Neural cell (in vitro differentiated cells): ENCODE results near the gene ZNF565. TPM values are rescaled to one million over a fixed set of nuclear protein-coding genes. Genes with fewer than 3 reads are reported as not detected.

ENCODE experiments used
- H2AFZ ChIP-seq: fragments of 200-600, 300-800 bp; sonication (generic), shearing (Covaris generic); 2 replicates; pipeline ENCODE4 v1.6.0; 2014; ENCODE audit warnings: low read depth, mild to moderate bottlenecking, antibody characterized with exemption, low read length, moderate library complexity
- H3F3A ChIP-seq: fragments of 200-600 bp; shearing (Covaris generic); 2 replicates; pipeline ENCODE4 v1.6.1; 2016; ENCODE audit warnings: mild to moderate bottlenecking, moderate library complexity, mixed read lengths, antibody characterized with exemption, low read length; ENCODE audit not compliant: insufficient read depth, poor library complexity, severe bottlenecking
- H3K27ac ChIP-seq: fragments of 200-600, 300-800 bp; sonication (generic), shearing (Covaris generic); 2 replicates; pipeline ENCODE4 v1.5.1; 2014; ENCODE audit warnings: mild to moderate bottlenecking, low read length, moderate library complexity
- H3K27me3 ChIP-seq: fragments of 300-800, 200-600 bp; sonication (generic), shearing (Covaris generic); 2 replicates; pipeline ENCODE4 v1.6.0; 2014; ENCODE audit warnings: mild to moderate bottlenecking, low read depth, low read length, moderate library complexity; ENCODE audit not compliant: insufficient read depth
- H3K36me3 ChIP-seq: fragments of 300-800, 200-600 bp; sonication (generic), shearing (Covaris generic); 2 replicates; pipeline ENCODE4 v1.5.1; 2014; ENCODE audit warnings: mild to moderate bottlenecking, antibody characterized with exemption, low read length, moderate library complexity; ENCODE audit not compliant: insufficient read depth
- H3K4me2 ChIP-seq: fragments of 300-800, 200-600 bp; sonication (generic), shearing (Covaris generic); 2 replicates; pipeline ENCODE4 v1.6.0; 2014; ENCODE audit warnings: mild to moderate bottlenecking, low read length
- H3K4me3 ChIP-seq: fragments of 300-800, 200-600 bp; sonication (generic), shearing (Covaris generic); 2 replicates; pipeline ENCODE4 v1.5.1; 2014; ENCODE audit warnings: mild to moderate bottlenecking, low read length, moderate library complexity
- H3K79me2 ChIP-seq: fragments of 200-600 bp; shearing (Covaris generic); replicated peaks from 2 replicates; pipeline ENCODE4 v1.6.0; 2014; ENCODE audit warnings: mild to moderate bottlenecking, low read length, moderate library complexity; ENCODE audit not compliant: insufficient read depth
- H3K9ac ChIP-seq: fragments of 300-800, 200-600 bp; sonication (generic), shearing (Covaris generic); 2 replicates; pipeline ENCODE4 v1.6.1; 2016; ENCODE audit warnings: mild to moderate bottlenecking, low read length, mixed read lengths
- H3K9me2 ChIP-seq: fragments of 200-600 bp; shearing (Covaris generic); 2 replicates; pipeline ENCODE4 v1.6.1; 2016; ENCODE audit warnings: mild to moderate bottlenecking, low read length, mixed read lengths; ENCODE audit not compliant: insufficient read depth
- H3K9me3 ChIP-seq: fragments of 200-600, 300-800 bp; sonication (generic), shearing (Covaris generic); 2 replicates; pipeline ENCODE4 v1.6.1; 2016; ENCODE audit warnings: mild to moderate bottlenecking, mixed run types, low read length, moderate library complexity, mixed read lengths
- H4K20me1 ChIP-seq: fragments of 200-600 bp; shearing (Covaris generic); 2 replicates; pipeline ENCODE4 v1.6.1; 2016; ENCODE audit warnings: mild to moderate bottlenecking, mixed run types; ENCODE audit not compliant: insufficient read depth
- CTCF ChIP-seq: fragments of 450-650 bp; IDR thresholded peaks from 2 replicates; pipeline ENCODE4 v1.5.1; 2014; ENCODE audit warnings: antibody characterized with exemption, mild to moderate bottlenecking, moderate library complexity; ENCODE audit not compliant: poor library complexity, severe bottlenecking
- EP300 ChIP-seq: fragments of 450-650 bp; conservative IDR thresholded peaks from 2 replicates; pipeline ENCODE4 v1.6.1; 2014; ENCODE audit warnings: antibody characterized with exemption, mild to moderate bottlenecking, moderate library complexity; ENCODE audit not compliant: poor library complexity, severe bottlenecking
- EZH2 ChIP-seq: fragments of 200-600, 300-800 bp; shearing (Covaris generic), sonication (generic); IDR thresholded peaks from 2 replicates; pipeline ENCODE4 v1.6.1; 2014; ENCODE audit warnings: antibody characterized with exemption, low read length, borderline replicate concordance, mild to moderate bottlenecking; ENCODE audit not compliant: insufficient read depth, poor library complexity, severe bottlenecking
- MXI1 ChIP-seq: fragments of 450-650 bp; conservative IDR thresholded peaks from 2 replicates; pipeline ENCODE4 v1.6.1; 2014; ENCODE audit warnings: antibody characterized with exemption, mild to moderate bottlenecking; ENCODE audit not compliant: poor library complexity, severe bottlenecking
- POLR2AphosphoS5 ChIP-seq: IDR thresholded peaks from 2 replicates; pipeline ENCODE4 v1.6.1; 2012
- RAD21 ChIP-seq: fragments of 450-650 bp; conservative IDR thresholded peaks from 2 replicates; pipeline ENCODE4 v1.6.1; 2014; ENCODE audit warnings: antibody characterized with exemption, mild to moderate bottlenecking, moderate library complexity
- REST ChIP-seq: IDR thresholded peaks from 2 replicates; pipeline ENCODE4 v1.6.1; 2012; ENCODE audit warnings: borderline replicate concordance
- SMC3 ChIP-seq: fragments of 450-650 bp; conservative IDR thresholded peaks from 2 replicates; pipeline ENCODE4 v1.6.1; 2014; ENCODE audit warnings: antibody characterized with exemption, mild to moderate bottlenecking, moderate library complexity; ENCODE audit not compliant: poor library complexity
- TAF1 ChIP-seq: IDR thresholded peaks from 2 replicates; pipeline ENCODE4 v1.6.1; 2012; ENCODE audit warnings: low read depth
- polyA plus RNA-seq: library from polyadenylated mRNA; depleted of rRNA; stranded (reverse); fragments of >200 nt; gene quantifications from 2 replicates; pipeline ENCODE4 v1.2.3, GENCODE V29; 2014

Gene ZNF565
- polyA plus RNA-seq, 1 donor from 2014 or later, result 9.4 TPM

- Histone ChIP-seq H3K9ac (no peak overlapping the region), H2AFZ (no peak overlapping the region), H3K4me2 (no peak overlapping the region), H3K9me2 (no peaks in the 10 kb centered on the region), H3K27ac (no peak overlapping the region), H4K20me1 (no peaks in the 10 kb centered on the region), H3K9me3 (no peaks in the 10 kb centered on the region), H3K36me3 (no peaks in the 10 kb centered on the region), H3K4me3 (no peak overlapping the region), H3F3A (no peaks in the 10 kb centered on the region), H3K27me3 (no peaks in the 10 kb centered on the region), H3K79me2 (peaks cover 5% of the 10 kb centered on the region)
- TF ChIP-seq EZH2 (no peak), TAF1 (no peak), REST (no peak), MXI1 (no peak), CTCF (no peak), SMC3 (no peak), RAD21 (no peak), EP300 (no peak), POLR2AphosphoS5 (no peak)
These were observed 6.7 kb downstream of the ZNF565 start for GRCh38 chr19:36207605-36208252.

- Histone ChIP-seq H3K9ac (no peak overlapping the region), H4K20me1 (no peaks in the 10 kb centered on the region), H3K9me2 (no peaks in the 10 kb centered on the region), H3K36me3 (no peaks in the 10 kb centered on the region), H3K27me3 (no peaks in the 10 kb centered on the region), H3K4me3 (no peak overlapping the region), H3K27ac (no peak overlapping the region), H3K9me3 (no peaks in the 10 kb centered on the region), H3K79me2 (no peaks in the 10 kb centered on the region), H3F3A (no peaks in the 10 kb centered on the region), H3K4me2 (no peak overlapping the region), H2AFZ (no peak overlapping the region)
- no peak for TF ChIP-seq EZH2
- TF ChIP-seq CTCF, result no peak
- TF ChIP-seq EP300, result no peak
- no peak for TF ChIP-seq REST
- no peak for TF ChIP-seq POLR2AphosphoS5
- TF ChIP-seq MXI1, result no peak
- TF ChIP-seq RAD21, result no peak
- no peak for TF ChIP-seq TAF1
- TF ChIP-seq SMC3, result no peak
These were observed 11.2 kb downstream of the ZNF565 start for GRCh38 chr19:36203293-36203692.
